ENCODE measurements around the gene LRRC8D. TPM values are rescaled to one million over a fixed set of nuclear protein-coding genes. Genes with fewer than 3 reads are reported as not detected.

LRRC8D gene
- total RNA-seq, 1 experiment from 2014 or later: 37.2 TPM

DNA sequence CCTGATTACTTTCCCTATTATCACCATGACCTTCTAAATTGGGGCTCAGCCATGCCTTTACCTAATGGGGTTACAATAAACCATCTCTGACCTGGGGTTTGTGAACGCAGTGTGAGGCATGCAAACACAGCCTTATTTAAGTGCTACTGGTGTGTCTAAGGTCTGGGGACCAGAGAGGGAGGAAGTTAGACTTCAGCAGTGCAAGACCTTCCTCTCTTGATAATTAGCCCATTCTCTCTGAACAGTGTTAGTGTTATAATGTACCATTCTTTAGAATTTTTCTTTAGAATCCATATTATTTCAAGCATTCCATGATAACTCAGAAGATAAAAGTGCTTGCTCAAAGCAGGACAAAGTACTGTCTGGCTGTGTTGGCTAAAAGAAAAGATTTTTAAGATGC is 10.5 kb upstream of the LRRC8D start:
- Histone ChIP-seq H2BK5ac (ENCODE audit: insufficient read length, low read length) (no peak overlapping the region), H3K4me2 (ENCODE audit: insufficient read depth, insufficient read length, low read length) (no peak overlapping the region), H3K56ac (ENCODE audit: insufficient read length, low read depth, low read length) (no peak overlapping the region), H4K91ac (ENCODE audit: insufficient read length, low read depth, low read length) (no peak overlapping the region), H2BK20ac (ENCODE audit: low read depth, low read length, poor library complexity, severe bottlenecking) (no peak overlapping the region), H3K18ac (ENCODE audit: insufficient read length, low read depth, low read length) (no peak overlapping the region), H3T11ph (ENCODE audit: low read length) (no peak overlapping the region), H3K27me3 (ENCODE audit: insufficient read depth, low read length) (peaks cover 2% of the 10 kb centered on the region; the same call in 1 of the 2 replicates), H2AK5ac (ENCODE audit: insufficient read length, low read length) (no peak overlapping the region), H3K79me1 (ENCODE audit: insufficient read depth, low read depth, low read length, poor library complexity, severe bottlenecking) (no peaks in the 10 kb centered on the region), H3K4ac (ENCODE audit: low read depth, low read length) (no peak overlapping the region), H3K9ac (ENCODE audit: extremely low read depth, insufficient read length, low read length) (no peak overlapping the region), H4K5ac (ENCODE audit: insufficient read length, low read depth, low read length) (no peak overlapping the region), H3K23ac (ENCODE audit: insufficient read length, low read depth, low read length) (no peak overlapping the region), H2AFZ (ENCODE audit: low read length) (no peak overlapping the region), H3K4me1 (ENCODE audit: insufficient read depth, low read length) (peaks cover 6% of the 10 kb centered on the region; the same call in 1 of the 2 replicates), H3K14ac (ENCODE audit: insufficient read depth, low read length) (no peak overlapping the region), H3K23me2 (ENCODE audit: insufficient read length, low read depth, low read length, poor library complexity, severe bottlenecking) (no peaks in the 10 kb centered on the region), H2BK15ac (ENCODE audit: low read depth, low read length) (no peak overlapping the region), H3K27ac (ENCODE audit: insufficient read length, low read depth, low read length) (no peak overlapping the region), H2BK120ac (ENCODE audit: low read depth, low read length, poor library complexity, severe bottlenecking) (no peak overlapping the region), H3K79me2 (ENCODE audit: insufficient read depth, low read length) (no peaks in the 10 kb centered on the region), H4K20me1 (ENCODE audit: control insufficient read depth, insufficient read depth, insufficient read length) (no peaks in the 10 kb centered on the region), H3K9me3 (ENCODE audit: control insufficient read depth, low read depth, low read length) (no peaks in the 10 kb centered on the region), H2BK12ac (ENCODE audit: insufficient read length, low read depth, low read length) (no peak overlapping the region), H4K8ac (replicated peaks; ENCODE audit: insufficient read length, low read depth, low read length) (no peak overlapping the region)
- no peak overlapping the region for H3K4me3 Mint-ChIP-seq
- H3K9me3 Mint-ChIP-seq: no peaks in the 10 kb centered on the region
- no CpG with 5 or more reads among the region's 1 CpG for WGBS (ENCODE audit: extremely low coverage, insufficient read length, low lambda C conversion rate)
- H3K27ac Mint-ChIP-seq: no peak overlapping the region
- peaks cover 27 to 29% of the 10 kb centered on the region in 2 experiments for H3K4me1 Mint-ChIP-seq
- no peak for DNase-seq
- H3K27me3 Mint-ChIP-seq (ENCODE audit: low read depth): peaks cover 23% of the 10 kb centered on the region
- H3K36me3 Mint-ChIP-seq (ENCODE audit: insufficient read depth in 1 of 3, low read depth in 3 of 3): no peaks in the 10 kb centered on the region
- TF ChIP-seq, protein P1, sequence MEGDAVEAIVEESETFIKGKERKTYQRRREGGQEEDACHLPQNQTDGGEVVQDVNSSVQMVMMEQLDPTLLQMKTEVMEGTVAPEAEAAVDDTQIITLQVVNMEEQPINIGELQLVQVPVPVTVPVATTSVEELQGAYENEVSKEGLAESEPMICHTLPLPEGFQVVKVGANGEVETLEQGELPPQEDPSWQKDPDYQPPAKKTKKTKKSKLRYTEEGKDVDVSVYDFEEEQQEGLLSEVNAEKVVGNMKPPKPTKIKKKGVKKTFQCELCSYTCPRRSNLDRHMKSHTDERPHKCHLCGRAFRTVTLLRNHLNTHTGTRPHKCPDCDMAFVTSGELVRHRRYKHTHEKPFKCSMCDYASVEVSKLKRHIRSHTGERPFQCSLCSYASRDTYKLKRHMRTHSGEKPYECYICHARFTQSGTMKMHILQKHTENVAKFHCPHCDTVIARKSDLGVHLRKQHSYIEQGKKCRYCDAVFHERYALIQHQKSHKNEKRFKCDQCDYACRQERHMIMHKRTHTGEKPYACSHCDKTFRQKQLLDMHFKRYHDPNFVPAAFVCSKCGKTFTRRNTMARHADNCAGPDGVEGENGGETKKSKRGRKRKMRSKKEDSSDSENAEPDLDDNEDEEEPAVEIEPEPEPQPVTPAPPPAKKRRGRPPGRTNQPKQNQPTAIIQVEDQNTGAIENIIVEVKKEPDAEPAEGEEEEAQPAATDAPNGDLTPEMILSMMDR (conservative IDR thresholded peaks at IDR 0.05): no peak

Measured in H9 (cell line).